Colon (tissue), 2 donors: ENCODE measurements around the gene KLHL22.

Experiments used
- FAIRE-seq: peaks from 2 replicates; lab custom pipeline; 2012; peaks lifted over from hg19 to GRCh38; lab: Jason Lieb, UNC
- donor health status: control.
- donor health status: control.

Gene KLHL22

GRCh38 chr22:20446383-20446970, 49.1 kb downstream of the KLHL22 start:
- no peak for FAIRE-seq

GRCh38 chr22:20444325-20444724, 51.3 kb downstream of the KLHL22 start:
- FAIRE-seq: no peak

GRCh38 chr22:20442485-20443284, 52.9 kb downstream of the KLHL22 start:
- FAIRE-seq: no peak

GRCh38 chr22:20441631-20442484, 53.7 kb downstream of the KLHL22 start:
- no peak for FAIRE-seq

- no peak for FAIRE-seq
These were observed 54.7 kb downstream of the KLHL22 start for GRCh38 chr22:20440637-20441591.

- FAIRE-seq: no peak
These were observed 55.5 kb downstream of the KLHL22 start for GRCh38 chr22:20439928-20440575.

GRCh38 chr22:20439556-20439927, 56.1 kb downstream of the KLHL22 start:
- FAIRE-seq: no peak

GRCh38 chr22:20438678-20439492, 56.7 kb downstream of the KLHL22 start:
- FAIRE-seq: no peak

- FAIRE-seq: no peak
These were observed 57.2 kb downstream of the KLHL22 start for GRCh38 chr22:20438427-20438677.

- no peak for FAIRE-seq
These were observed 57.8 kb downstream of the KLHL22 start, which contains the start of gene SCARF2 for GRCh38 chr22:20437613-20438426. SCARF2 (minus strand) TSS chr22:20437825; CDS start chr22:20437754, 71 bp downstream.

- FAIRE-seq: no peak
These were observed 58.6 kb downstream of the KLHL22 start for GRCh38 chr22:20436768-20437612.

GRCh38 chr22:20436307-20436767, 59.3 kb downstream of the KLHL22 start:
- no peak for FAIRE-seq

GRCh38 chr22:20435436-20436306, 59.9 kb downstream of the KLHL22 start:
- FAIRE-seq: no peak

GRCh38 chr22:20434773-20435172, 60.8 kb downstream of the KLHL22 start:
- no peak for FAIRE-seq

GRCh38 chr22:20434264-20434751, 61.3 kb downstream of the KLHL22 start:
- no peak for FAIRE-seq

- no peak for FAIRE-seq
These were observed 61.8 kb downstream of the KLHL22 start for GRCh38 chr22:20433686-20434241.

GRCh38 chr22:20433191-20433590, 62.4 kb downstream of the KLHL22 start:
- no peak for FAIRE-seq
